NAMALWA (cell line): Measurements from ENCODE around the gene PPP1R14C.

ENCODE experiments used
- DNase-seq: peaks from one replicate; pipeline ENCODE4 v3.0.0-alpha.2; 2015; ENCODE audit warnings: low spot score

PPP1R14C gene

DNA sequence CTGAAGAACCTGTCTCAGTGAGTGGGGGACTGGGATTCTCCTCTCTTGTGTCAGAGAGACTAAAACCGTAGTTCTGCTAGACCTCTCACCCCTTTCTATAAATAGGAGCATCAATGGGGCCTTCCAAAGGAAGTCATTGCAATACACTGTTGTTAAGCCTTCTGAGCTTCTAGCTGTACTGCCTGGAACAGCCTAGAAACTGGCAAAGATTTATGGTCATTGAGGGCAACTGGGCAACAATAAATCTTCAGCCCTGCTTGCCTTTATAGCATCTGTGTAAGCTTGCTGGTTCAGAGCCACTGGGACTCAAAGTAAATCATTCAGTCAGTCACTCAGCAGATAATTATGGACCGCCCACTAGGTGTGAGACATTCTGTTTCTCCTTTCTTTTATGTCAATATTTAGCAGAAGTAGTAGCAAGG lies 53.2 kb downstream of the PPP1R14C start:
- DNase-seq: no peak

DNA sequence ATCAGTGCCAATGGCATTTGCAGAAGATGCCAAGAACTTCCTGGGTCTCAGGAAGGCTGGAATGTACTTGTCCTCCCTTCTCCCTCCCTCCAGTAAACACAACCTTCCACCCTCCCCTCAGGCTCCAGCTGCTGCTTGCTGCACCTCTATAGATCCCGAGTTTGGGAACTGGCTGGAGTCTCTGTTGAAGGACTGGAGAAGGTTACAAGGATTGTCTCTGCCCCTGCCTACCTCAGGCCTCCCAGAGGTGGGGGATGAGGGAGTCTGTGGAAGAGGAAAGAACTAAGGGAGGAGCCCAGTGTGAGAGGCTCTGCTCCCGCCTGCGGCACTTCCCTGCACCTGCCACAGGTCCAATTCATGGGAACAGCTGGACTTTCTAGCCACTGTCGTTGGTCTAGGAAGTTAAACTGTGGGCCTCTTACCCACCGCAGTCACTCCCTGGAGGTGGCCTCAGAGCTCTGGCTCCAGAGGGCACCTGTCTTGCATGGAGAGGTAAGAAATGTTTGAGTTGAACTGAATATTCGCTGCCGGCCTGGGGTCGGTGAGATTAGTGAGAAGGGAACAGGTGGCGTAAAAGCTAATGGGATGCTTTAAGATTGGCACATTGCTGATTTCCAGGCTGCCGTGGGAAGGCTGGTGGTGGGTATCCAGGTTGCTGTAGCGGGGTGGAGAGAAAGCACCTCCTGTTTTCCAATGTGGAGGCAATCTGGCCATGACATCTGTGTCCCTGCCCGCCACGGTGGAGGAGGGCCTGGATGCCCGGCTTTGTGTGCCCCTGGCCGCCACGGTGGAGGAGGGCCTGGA lies 54.3 kb downstream of the PPP1R14C start:
- no peak for DNase-seq

DNA sequence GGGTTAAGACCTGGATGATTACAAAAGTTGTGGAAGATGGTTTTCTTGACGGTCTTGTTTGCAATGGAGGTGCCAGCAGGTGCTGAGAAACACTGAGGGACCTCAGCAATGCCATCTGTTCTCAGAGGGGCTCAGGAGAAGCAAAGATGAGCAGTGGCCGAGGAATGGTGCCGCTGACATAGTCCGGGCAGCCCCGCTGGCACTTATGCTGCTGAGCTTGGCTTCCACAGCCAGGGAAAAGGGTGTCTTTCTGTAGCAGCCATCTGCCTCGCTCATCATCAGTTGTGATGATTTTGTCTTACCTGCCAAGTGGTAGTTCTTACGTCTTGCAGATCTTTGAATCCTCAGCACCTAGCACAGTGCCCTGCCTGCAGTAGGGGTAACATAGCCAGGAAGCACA lies 55.7 kb downstream of the PPP1R14C start:
- DNase-seq: no peak

DNA sequence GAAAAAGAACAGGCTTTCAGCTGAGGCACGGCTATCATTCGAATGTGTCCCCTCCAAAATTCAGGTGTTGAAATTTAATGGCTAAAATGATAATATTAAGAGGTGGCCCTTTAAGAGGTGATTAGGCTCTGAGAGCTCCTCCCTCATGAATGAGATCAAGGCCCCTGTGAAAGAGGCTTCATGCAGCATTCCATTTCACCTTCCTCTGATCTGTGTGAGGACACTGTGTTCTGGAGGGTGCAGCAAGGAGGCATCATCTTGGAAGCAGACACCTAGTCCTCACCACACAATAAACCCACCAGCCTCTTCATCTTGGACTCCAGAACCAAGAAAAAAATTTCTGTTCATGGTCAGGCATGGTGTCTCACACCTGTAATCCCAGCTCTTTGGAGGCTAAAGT lies 56.4 kb downstream of the PPP1R14C start:
- DNase-seq: no peak

DNA sequence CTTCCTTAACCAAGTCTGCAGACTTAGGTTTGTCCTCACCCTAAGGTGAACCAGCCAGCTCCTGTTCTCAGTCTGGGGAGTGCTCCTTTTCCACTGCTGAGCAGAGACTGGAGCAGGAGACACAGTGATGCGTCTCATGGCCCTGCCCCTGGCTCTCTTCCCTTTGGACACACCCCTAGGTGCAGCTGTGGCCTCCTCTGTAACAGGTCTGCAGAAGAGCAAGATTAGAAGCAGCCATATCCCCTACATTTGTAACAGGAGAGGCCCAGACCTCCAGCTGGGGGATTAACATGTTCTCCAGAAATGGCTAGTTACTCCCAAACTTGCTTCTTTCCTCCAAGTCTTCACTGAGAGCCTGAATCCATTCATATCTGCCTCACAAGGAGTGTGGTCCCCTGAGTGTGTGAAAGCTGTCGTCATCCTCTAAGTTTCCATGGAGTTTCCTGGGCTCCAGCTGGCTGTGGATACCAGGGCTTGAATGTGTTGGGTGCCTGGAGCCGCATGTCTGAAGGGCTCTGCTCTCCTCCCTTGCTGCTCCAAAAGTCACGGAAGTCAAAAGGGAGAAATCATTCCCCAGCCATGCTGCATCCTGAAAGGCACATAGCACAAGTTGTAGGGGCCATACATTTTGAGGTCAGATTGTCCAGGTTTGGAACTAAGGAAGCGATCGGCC lies 57.7 kb downstream of the PPP1R14C start:
- no peak for DNase-seq

DNA sequence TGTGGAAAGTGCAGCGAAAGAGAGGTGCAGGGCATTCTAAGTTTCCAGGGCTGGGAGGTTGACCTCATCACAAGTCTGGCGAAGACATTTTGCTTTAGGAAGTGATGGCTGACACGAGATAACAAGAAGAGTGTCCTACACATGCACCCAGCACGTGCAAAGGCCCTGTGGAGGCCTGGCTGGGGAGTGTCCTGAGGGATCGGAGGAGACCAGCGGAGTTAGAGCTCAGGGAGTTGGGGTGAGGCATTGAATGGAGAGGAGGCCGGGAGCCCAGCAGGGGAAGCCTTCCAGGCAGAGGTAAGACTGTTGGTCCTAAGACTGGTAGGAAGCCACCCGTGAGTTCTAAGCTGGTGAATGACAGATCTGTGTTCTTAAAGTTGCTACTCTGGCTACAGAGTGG lies 58.4 kb downstream of the PPP1R14C start:
- DNase-seq: no peak

DNA sequence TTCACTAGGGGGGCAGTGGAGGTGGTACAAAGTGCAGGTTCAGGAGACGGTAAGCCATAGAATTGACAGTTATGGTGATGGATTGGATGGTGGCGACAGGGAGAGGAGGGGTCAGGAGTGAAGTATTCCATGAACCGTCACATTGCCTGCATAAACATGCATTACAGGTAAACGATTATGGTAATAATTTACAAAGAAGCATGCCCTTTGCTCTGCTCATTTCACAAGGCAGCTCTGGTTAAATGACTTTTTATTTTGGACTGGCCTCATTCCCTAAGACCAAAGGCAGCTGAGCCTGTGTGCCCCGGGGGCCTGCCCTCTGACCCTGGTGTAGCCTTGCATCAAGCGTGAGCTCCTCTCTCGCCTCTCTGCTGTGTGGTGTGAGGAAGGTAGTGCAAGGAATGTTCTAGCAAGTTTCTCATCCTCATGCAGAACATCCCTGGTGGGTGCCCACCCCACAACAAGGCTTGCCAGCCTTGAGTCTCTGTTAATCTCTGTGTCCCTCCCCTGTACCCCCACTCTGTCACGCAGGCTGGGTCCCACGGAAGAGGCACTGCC lies 59.0 kb downstream of the PPP1R14C start:
- no peak for DNase-seq

DNA sequence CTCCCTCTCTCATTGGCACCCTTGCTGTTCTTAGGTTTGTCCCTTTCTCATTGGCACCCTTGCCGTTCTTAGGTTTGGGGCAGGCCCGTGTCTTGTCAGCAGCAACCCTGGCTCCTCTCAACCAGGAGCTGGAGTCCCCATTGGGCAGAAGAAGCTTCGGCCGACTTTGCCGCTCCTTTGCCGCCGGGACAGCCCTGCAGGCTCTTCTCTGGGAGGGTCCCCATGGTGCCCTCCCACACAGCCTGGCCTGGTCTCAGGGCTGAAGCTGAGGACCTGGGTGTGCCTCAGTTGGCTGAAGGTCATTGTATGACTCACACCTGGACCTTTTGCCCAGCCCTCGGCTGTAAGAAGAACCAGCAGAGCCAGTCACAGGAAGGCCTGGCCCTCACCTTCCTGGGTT lies 59.6 kb downstream of the PPP1R14C start:
- no peak for DNase-seq

DNA sequence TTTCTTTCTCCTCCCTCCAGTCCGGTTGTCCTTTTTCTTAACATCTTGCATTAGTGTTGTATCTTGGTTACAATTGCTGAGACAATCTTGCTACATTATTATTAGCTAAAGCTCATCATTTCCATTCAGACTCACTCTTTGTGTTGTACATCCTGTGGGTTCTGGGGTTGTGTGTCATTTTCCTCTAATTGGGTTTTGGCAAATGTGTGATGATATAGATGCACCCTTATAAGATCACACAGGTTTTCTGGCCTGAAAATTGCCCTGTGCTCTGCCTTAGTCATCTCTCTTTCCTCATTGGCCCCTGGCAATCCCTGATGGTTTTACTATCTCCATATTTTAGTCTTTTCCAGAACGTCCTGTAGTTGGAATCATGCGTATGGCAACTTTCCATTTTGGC lies 60.1 kb downstream of the PPP1R14C start:
- DNase-seq: no peak

DNA sequence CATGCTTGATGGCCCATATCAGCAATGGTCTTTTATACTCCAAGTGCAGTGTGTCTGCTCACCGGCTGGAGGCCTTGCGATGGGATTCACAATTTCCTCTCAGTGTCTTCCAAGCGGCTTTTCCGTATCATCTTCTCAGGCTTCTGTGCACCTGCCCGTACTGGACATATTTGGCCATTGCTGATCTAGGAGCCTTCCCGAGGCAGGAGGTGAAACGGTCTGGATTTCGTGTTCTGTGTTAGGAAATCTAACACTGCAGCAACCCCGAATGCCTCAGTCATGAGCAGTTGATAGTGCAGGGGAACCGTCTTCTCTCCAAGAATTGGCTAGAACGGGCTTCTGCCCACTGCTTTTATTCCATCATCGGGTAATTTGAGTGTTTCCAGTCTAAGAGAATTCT lies 60.5 kb downstream of the PPP1R14C start:
- DNase-seq: no peak

DNA sequence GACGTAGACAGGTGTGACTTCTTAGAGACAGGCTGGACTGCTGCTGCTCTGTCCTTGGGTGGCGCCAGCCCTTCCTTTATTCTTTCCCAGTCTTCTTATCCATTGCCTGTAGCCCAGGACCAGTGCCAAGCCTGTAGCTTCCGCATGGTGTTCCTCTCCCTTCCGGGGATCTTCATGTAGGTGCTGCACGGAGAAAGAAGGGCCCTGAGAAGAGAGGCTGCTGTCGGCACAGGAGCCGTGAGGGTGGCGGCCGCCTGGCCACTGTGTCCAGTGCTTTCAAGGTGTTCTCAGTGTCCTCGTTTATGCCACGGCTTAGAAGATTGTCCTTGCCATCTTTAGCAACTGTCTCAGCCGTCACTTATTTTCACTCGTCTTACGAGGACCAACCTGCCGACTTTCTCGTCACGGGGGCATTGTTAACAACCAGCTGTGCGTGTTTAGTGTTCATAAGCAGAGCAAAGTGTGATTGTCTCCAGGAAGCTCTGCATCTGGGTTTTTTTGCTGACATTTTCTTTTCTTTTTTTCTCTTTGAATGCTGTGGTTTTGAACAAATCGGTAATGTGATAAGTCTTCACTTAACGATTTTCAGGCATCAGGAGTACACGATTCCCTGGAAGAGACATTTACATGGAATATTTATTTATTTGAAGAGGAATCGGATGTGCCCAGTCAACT lies 61.2 kb downstream of the PPP1R14C start:
- DNase-seq: no peak

DNA sequence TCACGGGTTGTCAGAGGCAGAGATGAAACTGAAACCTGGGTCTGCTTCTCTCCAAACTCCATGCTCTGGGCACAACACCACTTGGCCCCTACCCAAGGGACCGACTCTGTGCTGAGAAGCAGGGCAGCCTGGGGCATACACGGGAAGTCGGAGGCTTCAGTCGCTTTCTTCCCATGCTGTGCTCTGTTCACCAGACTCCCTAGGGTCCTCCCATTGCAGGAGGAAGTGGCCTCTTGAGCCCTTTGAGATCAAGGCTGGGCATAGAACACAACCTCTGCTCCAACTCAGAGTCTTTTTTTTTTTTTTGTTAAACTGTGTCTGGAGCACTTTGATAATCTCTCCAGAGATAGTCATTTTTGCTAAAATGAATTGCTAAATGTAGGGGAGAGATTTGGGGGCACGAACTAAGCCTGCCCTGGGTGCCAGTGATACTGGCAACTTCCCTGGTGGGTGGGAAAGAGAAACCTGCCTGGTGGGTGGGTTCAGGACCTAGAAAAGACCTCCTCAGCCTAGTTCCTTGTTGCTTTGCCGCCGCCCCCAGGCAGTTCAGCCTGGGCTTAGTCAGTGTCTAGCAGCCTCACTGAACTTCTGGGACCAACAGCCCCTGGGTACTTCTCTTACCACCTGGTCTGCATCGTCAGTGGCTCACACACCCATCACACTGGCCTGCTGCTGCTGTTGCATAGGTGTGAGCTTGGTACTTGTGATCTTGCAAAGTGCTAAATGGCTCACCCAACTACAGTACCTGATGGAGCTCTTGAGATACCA lies 62.0 kb downstream of the PPP1R14C start:
- DNase-seq: peak; percentile 16

DNA sequence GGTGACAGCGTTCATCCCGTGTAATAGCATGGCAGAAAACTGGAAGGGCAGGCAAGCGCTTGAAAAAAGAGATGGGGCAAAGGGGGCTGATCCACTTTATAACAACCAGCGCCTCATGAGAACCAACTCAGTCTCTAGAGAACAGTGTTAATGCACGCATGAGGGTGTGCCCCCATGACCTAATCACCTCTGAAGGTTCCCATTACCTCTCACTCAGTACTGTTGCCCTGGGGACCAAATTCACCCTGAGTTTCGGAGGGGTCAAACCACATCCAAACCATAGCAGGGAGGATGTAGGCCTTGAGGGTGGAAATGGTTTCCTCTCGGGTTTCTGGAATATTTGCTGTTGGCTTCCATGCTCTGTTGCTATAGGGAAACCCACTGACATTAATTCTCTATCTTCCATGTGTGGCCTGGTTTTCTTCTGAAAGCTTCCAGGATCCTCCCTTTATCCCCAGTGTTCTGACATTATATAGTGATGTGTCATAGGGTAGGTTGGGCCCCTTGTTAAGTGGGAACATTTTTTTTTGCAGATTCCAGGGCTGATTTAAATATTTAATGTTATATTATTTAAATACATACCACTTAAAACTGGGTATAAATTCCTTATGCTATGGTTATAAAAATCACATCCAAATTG lies 65.2 kb downstream of the PPP1R14C start:
- no peak for DNase-seq

DNA sequence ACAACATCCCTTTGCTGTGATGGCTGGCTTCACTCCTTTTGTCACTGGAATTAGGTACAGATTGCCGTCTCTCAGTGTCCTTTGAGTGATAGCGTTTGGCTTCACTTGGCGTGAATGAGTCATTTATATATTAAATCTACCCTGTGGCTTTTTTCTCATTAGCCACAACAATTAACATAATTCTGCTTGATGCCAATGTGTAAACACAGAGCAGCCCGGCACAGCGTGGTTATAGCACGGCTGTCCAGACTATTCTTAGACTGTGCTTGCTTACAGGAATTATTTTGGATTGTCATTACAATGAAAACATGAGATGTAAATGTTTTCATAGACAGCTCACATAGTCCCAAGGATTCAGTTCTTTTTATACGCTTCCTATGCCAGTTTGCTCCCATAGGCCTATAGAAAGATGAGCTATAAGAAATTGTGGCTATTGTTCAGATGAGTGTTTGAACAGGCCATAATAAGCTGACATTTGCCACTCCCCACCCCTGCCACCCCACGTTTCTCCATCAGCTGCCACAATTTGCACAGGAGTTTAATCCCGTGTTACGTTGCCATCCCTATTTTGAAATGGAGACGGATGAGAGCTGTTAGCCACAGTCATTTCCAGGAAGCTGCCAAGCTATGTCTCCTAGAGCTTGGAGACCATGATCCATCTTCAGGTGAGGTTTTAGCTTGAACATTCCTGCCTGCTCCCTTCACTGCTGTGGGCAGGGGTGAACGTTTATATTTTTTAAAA lies 65.9 kb downstream of the PPP1R14C start:
- no peak for DNase-seq

DNA sequence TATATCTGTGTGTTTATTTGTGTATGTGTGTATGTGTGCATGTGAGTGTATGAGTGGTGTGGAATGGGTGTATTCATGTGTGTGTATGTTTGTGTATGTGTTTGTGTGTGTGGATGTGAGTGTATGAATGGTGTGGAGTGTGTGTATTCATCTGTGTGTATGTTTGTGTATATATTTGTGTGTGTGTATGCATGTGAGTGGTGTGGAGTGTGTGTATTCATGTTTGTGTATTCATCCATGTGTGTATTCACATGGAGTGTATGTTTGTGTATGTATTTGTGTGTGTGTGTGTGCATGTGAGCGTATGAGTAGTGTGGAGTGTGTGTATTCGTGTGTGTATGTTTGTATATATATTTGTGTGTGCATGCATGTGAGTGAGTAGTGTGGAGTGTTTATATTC lies 66.6 kb downstream of the PPP1R14C start:
- no peak for DNase-seq

DNA sequence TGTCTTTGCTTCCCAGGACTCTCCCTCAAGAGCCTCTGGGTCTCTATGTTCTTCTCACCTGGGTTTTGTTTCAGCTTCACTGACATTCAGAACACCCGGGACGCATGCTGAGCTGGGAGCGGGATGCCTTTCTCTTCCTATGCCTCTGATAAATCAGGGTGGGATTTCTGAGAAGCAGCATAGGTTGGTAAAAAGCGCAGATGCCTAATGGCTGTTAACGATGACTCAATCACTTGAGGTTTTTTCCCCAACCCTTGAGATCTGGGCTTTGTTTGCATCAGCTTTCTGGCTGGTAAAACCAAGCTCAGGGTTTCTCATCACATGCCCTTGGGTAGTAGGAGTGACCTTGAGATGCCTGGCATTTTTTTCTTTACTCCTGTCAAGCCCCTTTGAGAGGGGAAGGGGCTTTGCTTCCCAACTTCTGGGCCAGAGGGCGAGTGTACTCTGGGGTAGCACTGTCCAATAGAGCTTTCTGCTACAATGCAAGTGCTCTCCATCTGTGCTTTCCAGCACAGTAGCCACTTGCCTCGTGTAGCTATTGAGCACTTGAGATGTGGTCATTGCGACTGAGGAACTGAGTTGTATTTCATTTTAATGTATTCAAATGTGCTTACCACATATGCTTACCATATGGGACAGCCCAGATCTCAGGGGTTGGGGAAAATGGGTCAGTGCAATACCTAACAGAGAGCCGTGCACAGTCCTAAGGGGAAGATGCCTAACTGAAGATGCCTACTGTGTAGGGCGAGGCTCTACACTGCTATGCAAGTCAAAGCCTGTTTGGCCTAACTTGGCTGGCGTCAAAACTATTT lies 69.1 kb downstream of the PPP1R14C start:
- no peak for DNase-seq

DNA sequence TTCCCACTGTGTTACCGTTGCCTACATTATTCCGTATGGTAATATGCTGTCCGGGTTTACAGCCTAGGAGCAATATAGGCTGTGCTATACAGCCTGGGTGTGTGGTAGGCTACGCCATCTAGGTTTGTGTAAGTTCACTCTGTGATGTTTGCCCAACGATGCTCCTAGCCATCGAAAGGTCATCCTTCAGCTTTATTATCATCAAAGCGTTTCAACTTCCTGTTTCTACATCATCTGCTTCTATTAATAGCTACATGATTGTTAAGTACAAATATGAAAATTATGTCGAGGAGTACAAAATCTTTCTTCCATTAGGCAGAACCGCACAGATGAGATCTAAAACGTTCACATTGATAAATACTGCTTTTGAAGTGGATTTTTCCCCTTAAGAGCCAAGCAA lies 69.9 kb downstream of the PPP1R14C start:
- peak; percentile 9 for DNase-seq

DNA sequence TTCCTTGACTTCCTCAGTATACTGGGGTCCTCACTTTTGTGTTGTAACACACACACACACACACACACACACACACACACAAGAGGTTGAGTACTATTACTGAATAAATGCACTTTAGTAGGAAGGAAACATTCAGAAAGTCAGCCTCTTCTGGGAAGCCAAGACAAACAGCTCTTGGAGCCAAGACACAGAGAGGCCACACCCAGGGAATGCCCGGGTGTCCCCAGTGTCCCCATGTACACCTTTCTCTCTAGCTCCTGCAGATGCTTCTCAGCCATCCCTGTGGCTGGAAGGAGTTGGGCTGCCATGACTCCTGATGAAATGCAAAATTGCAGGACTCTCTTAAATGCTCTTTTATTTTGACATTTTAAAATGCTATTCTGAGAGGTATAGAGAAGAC lies 70.5 kb downstream of the PPP1R14C start:
- DNase-seq: no peak

DNA sequence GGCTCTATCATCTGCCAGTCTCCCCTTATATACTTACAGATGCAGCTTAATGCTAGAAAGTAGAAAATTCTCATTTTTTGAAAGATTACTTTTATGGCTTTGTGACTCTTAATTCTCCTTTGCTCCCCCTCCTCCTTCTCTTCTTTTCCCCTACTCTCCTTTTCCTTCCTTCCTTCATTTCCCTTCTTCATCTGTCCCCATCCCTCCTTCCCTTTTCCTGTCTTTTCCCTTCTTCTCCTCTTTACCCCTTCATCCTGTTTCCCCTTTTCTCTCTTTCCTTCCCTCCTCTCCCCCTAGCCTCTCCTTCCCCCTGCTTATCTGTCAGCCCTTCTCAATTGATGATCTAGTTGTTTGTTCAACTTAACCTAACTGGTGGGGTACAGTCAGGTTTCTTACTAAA lies 71.5 kb downstream of the PPP1R14C start:
- no peak for DNase-seq
